HepG2 (cell line): ENCODE data around the gene AKAP7. TPM values are rescaled to one million over a fixed set of nuclear protein-coding genes. Genes with fewer than 3 reads are reported as not detected.

Source experiments
- ATAC-seq: fragments of 200-7000 bp; cut with Tn5 transposase; 3 replicates; pipeline ENCODE4 v1.9.1; 2020; ENCODE audit warnings: mild to moderate bottlenecking, moderate library complexity
- BruUV-seq: library from RNA; stranded (reverse); fragments of 400-500 nt; replicated peaks from 2 replicates; lab custom pipeline; 2021; lab: Mats Ljungman, UMichigan
- CTCF ChIA-PET: fragments of 300-600 bp; formaldehyde crosslinking; extraction: SDS; loops from one replicate; lab custom pipeline; 2021; ENCODE audit warnings: low total read pairs, inconsistent platforms, low intra/inter-chr PET ratio; lab: Yijun Ruan, JAX
- POLR2A ChIA-PET: fragments of 350-600 bp; sonication (Branson Sonifier 250); formaldehyde crosslinking; loops from one replicate; lab custom pipeline; 2020; ENCODE audit warnings: antibody characterized with exemption, inconsistent platforms; lab: Yijun Ruan, JAX
- DNase-seq: peaks from one replicate; pipeline ENCODE4 v3.0.0-alpha.2; 2015; ENCODE audit warnings: low spot score
- FAIRE-seq: peaks from 3 replicates; lab custom pipeline; 2011; peaks lifted over from hg19 to GRCh38; lab: Jason Lieb, UNC
- H2AFZ ChIP-seq: one replicate; pipeline ENCODE4 v1.6.1; 2011; ENCODE audit warnings: low read length, inconsistent platforms
- H3K27ac ChIP-seq: fragments of 300-600 bp; 3 replicates; pipeline ENCODE4 v1.8.0; 2011; ENCODE audit warnings: mixed run types, mild to moderate bottlenecking, mixed read lengths, low read length, inconsistent platforms; ENCODE audit not compliant: insufficient read depth; ENCODE audit errors: extremely low read length
- H3K27me3 ChIP-seq, 2 experiments: fragments of 200-600 bp in 1 of 2; 2 replicates in 1 of 2; 3 replicates in 1 of 2; pipeline versions ENCODE4 v1.6.0 to v1.8.0; 2011; ENCODE audit warnings: low read length in 2 of 2, mild to moderate bottlenecking in 2 of 2, moderate library complexity in 2 of 2, inconsistent platforms in 1 of 2; ENCODE audit not compliant: insufficient read depth in 2 of 2, control insufficient read depth in 1 of 2
- H3K36me3 ChIP-seq, 2 experiments: fragments of 200-600 bp in 1 of 2; replicated peaks in 1 of 2; 2 replicates in 1 of 2; 3 replicates in 1 of 2; pipeline versions ENCODE4 v1.5.1 to v1.8.0; 2011; ENCODE audit warnings: low read length in 2 of 2, inconsistent platforms in 1 of 2; ENCODE audit not compliant: insufficient read depth in 2 of 2, control insufficient read depth in 1 of 2
- H3K4me1 ChIP-seq: 2 replicates; pipeline ENCODE4 v1.5.1; 2012; ENCODE audit warnings: low read length, inconsistent platforms; ENCODE audit not compliant: insufficient read depth
- H3K4me2 ChIP-seq: 2 replicates; pipeline ENCODE4 v1.6.0; 2011; ENCODE audit warnings: low read depth, low read length, inconsistent platforms
- H3K4me3 ChIP-seq, 3 experiments: fragments of 200-600 bp in 1 of 3; sonication (generic), shearing (Covaris generic) in 1 of 3; replicated peaks in 1 of 3; 2 replicates each; pipeline ENCODE4 v1.5.1; 2011 to 2016; ENCODE audit warnings: low read length in 3 of 3, inconsistent platforms in 2 of 3, low read depth in 2 of 3, mild to moderate bottlenecking in 2 of 3, control low read depth in 1 of 3, mixed read lengths in 1 of 3; ENCODE audit not compliant: insufficient read depth in 1 of 3
- H3K79me2 ChIP-seq: one replicate; pipeline ENCODE4 v1.6.1; 2011; ENCODE audit warnings: low read length, inconsistent platforms; ENCODE audit not compliant: insufficient read depth
- H3K9ac ChIP-seq: 2 replicates; pipeline ENCODE4 v1.6.0; 2011; ENCODE audit warnings: mild to moderate bottlenecking, low read depth, low read length, inconsistent platforms; ENCODE audit not compliant: insufficient read depth
- H3K9me3 ChIP-seq: 2 replicates; pipeline ENCODE4 v1.5.1; 2012; ENCODE audit warnings: mild to moderate bottlenecking, low read length
- H4K20me1 ChIP-seq: 2 replicates; pipeline ENCODE4 v1.6.0; 2011; ENCODE audit warnings: inconsistent platforms, mild to moderate bottlenecking, low read length, moderate library complexity; ENCODE audit not compliant: insufficient read depth
- ASH2L ChIP-seq: fragments of 300-600, 200-600 bp; sonication (generic); IDR thresholded peaks from 2 replicates; pipeline ENCODE4 v1.7.0; 2017; ENCODE audit warnings: low read depth, mild to moderate bottlenecking, moderate library complexity, mixed read lengths, low read length; ENCODE audit not compliant: insufficient read length
- ATF7-NPFF ChIP-seq: sonication (generic); formaldehyde crosslinking; IDR thresholded peaks from 2 replicates; pipeline ENCODE4 v1.8.1; 2023; ENCODE audit warnings: mild to moderate bottlenecking, low read depth, missing genetic modification reagents, moderate library complexity
- CBX1 ChIP-seq: IDR thresholded peaks from one replicate; pipeline ENCODE4 v1.6.1; 2016; ENCODE audit warnings: antibody characterized with exemption, low read depth
- CBX2 ChIP-seq, 2 experiments: fragments of 200-600 bp in 1 of 2; sonication (generic); formaldehyde crosslinking in 1 of 2; IDR thresholded peaks; 2 replicates each; pipeline versions ENCODE4 v1.7.0 to v1.8.1; 2018 to 2022; ENCODE audit warnings: low read depth in 2 of 2, low read length in 1 of 2, mild to moderate bottlenecking in 1 of 2, missing genetic modification reagents in 1 of 2
- CEBPB ChIP-seq: IDR thresholded peaks from 2 replicates; pipeline ENCODE4 v1.6.1; 2011; ENCODE audit warnings: low read depth, low read length, improper control_type of control experiment, borderline replicate concordance
- GTF3A ChIP-seq: sonication (generic); formaldehyde crosslinking; conservative IDR thresholded peaks from 2 replicates; pipeline ENCODE4 v1.4.0; 2020; ENCODE audit warnings: mild to moderate bottlenecking, missing genetic modification reagents
- KLF6 ChIP-seq: IDR thresholded peaks from 2 replicates; pipeline ENCODE4 v1.8.0; 2016; ENCODE audit warnings: missing biosample characterization, missing genetic modification reagents
- MYC ChIP-seq: sonication (generic); formaldehyde crosslinking; IDR thresholded peaks from 2 replicates; pipeline ENCODE4 v1.9.0; 2021; ENCODE audit warnings: missing genetic modification reagents, borderline replicate concordance
- SALL1 ChIP-seq: sonication (generic); formaldehyde crosslinking; IDR thresholded peaks from 2 replicates; pipeline ENCODE4 v1.8.0; 2022; ENCODE audit warnings: mild to moderate bottlenecking, missing genetic modification reagents
- TCF12 ChIP-seq, 2 experiments: fragments of 450-650 bp in 1 of 2; sonication (generic) in 1 of 2; formaldehyde crosslinking in 1 of 2; IDR thresholded peaks; 2 replicates each; pipeline versions ENCODE4 v1.6.1 to v1.8.0; 2017 to 2022; ENCODE audit warnings: antibody characterized with exemption in 1 of 2, mild to moderate bottlenecking in 1 of 2, missing genetic modification reagents in 1 of 2, moderate library complexity in 1 of 2
- ZMYM4 ChIP-seq: sonication (generic); formaldehyde crosslinking; IDR thresholded peaks from 2 replicates; pipeline ENCODE4 v1.8.1; 2023; ENCODE audit warnings: mild to moderate bottlenecking, missing genetic modification reagents
- ZNF274 ChIP-seq: sonication (generic); formaldehyde crosslinking; IDR thresholded peaks from 2 replicates; pipeline ENCODE4 v1.5.1; 2020; ENCODE audit warnings: mild to moderate bottlenecking, missing genetic modification reagents
- ZNF543 ChIP-seq: sonication (generic); formaldehyde crosslinking; IDR thresholded peaks from 2 replicates; pipeline ENCODE4 v1.4.0; 2020; ENCODE audit warnings: mild to moderate bottlenecking, missing genetic modification reagents
- WGBS: methylation state at CpG from one replicate; pipeline ENCODE4 v1.1.6; 2017; ENCODE audit warnings: low lambda C conversion rate; 5-methylcytosine and 5-hydroxymethylcytosine counted together
- in situ Hi-C: cut with HindIII; loops from 2 replicates; pipeline ENCODE4 v1.10.0; 2017; ENCODE audit warnings: low pct_unique_long_range_greater_than_20kb; ENCODE audit not compliant: extremely low pct_ligation_motif_present
- intact Hi-C: fragments of 100-400 bp; cut with micrococcal nuclease; formaldehyde crosslinking; loops from one replicate; pipeline ENCODE4 v1.10.0; 2022; ENCODE audit not compliant: unreplicated experiment
- polyA plus RNA-seq, 8 experiments: library from polyadenylated mRNA; depleted of rRNA in 3 of 8; stranded (reverse) in 7 of 8; unstranded in 1 of 8; fragments of >200 nt; fragmentation: Illumina TruSeq in 4 of 8; extraction: Trizol in 4 of 8; gene quantifications; 2 replicates each; pipeline versions ENCODE4 v1.2.1 to v1.2.3, GENCODE V29; 2011 to 2016; ENCODE audit warnings: low read depth in 4 of 8, missing spikeins in 1 of 8, mixed read lengths in 1 of 8; ENCODE audit not compliant: insufficient read depth in 1 of 8
- total RNA-seq, 5 experiments: library from RNA; depleted of rRNA; stranded (reverse); fragments of >200 nt; fragmentation: Illumina TruSeq; extraction: Trizol; gene quantifications; 2 replicates each; pipeline ENCODE4 v1.2.3, GENCODE V29; 2016; ENCODE audit warnings: low read depth in 1 of 5
- TF ChIP-seq, protein P1 (sequence below): sonication (generic); formaldehyde crosslinking; IDR thresholded peaks from 2 replicates; pipeline ENCODE4 v1.5.0; 2020; ENCODE audit warnings: mild to moderate bottlenecking, missing genetic modification reagents, moderate library complexity
- TF ChIP-seq, protein P2 (sequence below): sonication (generic); formaldehyde crosslinking; IDR thresholded peaks from 2 replicates; pipeline ENCODE4 v1.4.0; 2020; ENCODE audit warnings: missing genetic modification reagents
- TF ChIP-seq, protein P3 (sequence below): sonication (generic); formaldehyde crosslinking; conservative IDR thresholded peaks from 2 replicates; pipeline ENCODE4 v1.4.0; 2020; ENCODE audit warnings: missing genetic modification reagents

AKAP7 gene
- total and polyA plus RNA-seq, 2 of the 13 experiments (the other 11 are each of a cell fraction or from before 2014, with no cell fraction given), result 3.6 to 11.7 TPM

DNA sequence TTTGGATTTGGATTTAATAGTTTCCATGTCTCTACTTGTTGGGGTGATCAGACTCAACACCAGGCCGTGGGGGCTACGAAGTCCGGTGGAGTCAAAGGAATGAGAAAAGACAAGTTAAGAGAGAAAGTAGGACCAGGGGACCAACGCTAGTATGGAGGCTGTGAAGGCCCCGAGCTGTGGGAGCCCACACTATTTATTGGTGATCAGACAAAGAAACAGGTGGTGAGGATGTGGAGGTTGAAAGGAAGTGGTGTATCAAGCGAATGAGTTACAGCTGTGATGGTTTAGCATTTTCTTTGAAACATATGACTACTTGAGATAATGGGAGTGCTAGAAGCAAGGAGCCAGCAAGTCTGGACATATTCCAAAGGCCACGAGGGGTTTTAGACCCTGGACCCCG is 62.4 kb downstream of the AKAP7 start (continued):
- TF ChIP-seq CBX2 (IDR thresholded peaks at IDR 0.05; ENCODE audit: low read depth, low read length) (no peak), CBX2 (CRISPR knock-in tag; IDR thresholded peaks at IDR 0.05; ENCODE audit: low read depth) (no peak), KLF6 (CRISPR knock-in tag) (no peak)
- TF ChIP-seq, all 625 proteins: peak for 0

DNA sequence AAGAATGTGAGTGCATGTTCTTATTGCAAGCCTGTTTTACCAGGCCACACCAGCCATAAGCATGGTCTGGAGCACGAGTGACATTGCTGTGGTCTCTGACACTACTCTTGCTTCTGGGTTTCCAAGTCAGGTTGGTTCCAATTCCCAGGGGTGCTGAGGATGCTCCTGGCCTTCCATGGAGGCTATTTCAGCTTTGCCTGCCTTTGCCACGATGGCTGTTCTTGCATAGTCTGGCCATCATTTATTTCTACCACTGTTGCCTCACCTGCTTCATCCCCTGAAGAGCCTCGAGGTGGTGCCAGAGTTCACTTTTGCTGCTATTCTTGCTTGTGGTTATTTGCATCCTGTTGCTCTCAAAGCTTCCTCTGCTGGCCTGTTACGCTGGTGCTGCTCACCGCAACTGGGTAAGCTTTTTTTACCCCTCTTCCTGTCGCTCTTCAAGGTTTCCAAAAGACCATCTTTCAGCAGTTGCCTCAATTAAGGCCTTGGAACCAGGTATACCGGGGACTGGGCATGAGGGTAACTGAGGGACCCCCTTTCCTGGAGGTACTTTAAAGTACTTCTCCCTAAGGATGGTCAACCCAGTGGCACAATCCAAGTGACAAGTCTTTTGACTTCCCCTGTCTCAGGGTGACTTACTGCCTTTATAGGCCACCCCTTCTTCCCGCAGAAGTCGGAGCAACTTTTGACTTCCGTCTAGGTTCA is 64.5 kb downstream of the AKAP7 start:
- ATAC-seq (peak; percentile 99), FAIRE-seq (no peak), DNase-seq (peak; percentile 63)
- Histone ChIP-seq H2AFZ (no peak overlapping the region), H3K4me1 (no peaks in the 10 kb centered on the region), H3K4me2 (no peak overlapping the region), H3K9ac (no peak overlapping the region), H3K27me3 (no peaks in the 10 kb centered on the region), H4K20me1 (no peaks in the 10 kb centered on the region), H3K27ac (no peak overlapping the region), H3K4me3 (no peak overlapping the region), H3K9me3 (no peaks in the 10 kb centered on the region), H3K36me3 (peaks cover 0 to 6% of the 10 kb centered on the region in 2 experiments; a peak in 1 of 5 replicates), H3K79me2 (no peaks in the 10 kb centered on the region)
- BruUV-seq, result no TSS peak
- ChIA-PET POLR2A (no interaction called here), CTCF (interaction anchor here (2.3 kb wide), 1 partner anchor 334 kb away, joined by 13 read pairs; no protein-coding TSS in a partner anchor)
- in situ Hi-C loops, result no loop called here
- 77% methylated on average over 10 of the region's 10 CpGs for WGBS
- intact Hi-C loops, result loop anchor here (1.0 to 10.0 kb wide), 3 partner anchors 315 to 335 kb away; no protein-coding TSS in a partner anchor
- TF ChIP-seq CBX1 (no peak), ZNF543 (CRISPR knock-in tag) (no peak), ATF7-NPFF (CRISPR knock-in tag) (0 out of 2 replicates have a peak, but pooled peaks have one; percentile 31), ZNF274 (CRISPR knock-in tag) (no peak), SALL1 (CRISPR knock-in tag) (peak; percentile 33; the same call in 1 of the 2 replicates), MYC (CRISPR knock-in tag) (no peak), TCF12 (IDR thresholded peaks at IDR 0.05) (no peak), TCF12 (CRISPR knock-in tag; IDR thresholded peaks at IDR 0.05) (no peak), ASH2L (no peak), GTF3A (CRISPR knock-in tag) (no peak), CEBPB (peak; percentile 55; the same call in 1 of the 2 replicates), ZMYM4 (CRISPR knock-in tag) (0 out of 2 replicates have a peak, but pooled peaks have one; percentile 26)
- TF ChIP-seq, protein P1, sequence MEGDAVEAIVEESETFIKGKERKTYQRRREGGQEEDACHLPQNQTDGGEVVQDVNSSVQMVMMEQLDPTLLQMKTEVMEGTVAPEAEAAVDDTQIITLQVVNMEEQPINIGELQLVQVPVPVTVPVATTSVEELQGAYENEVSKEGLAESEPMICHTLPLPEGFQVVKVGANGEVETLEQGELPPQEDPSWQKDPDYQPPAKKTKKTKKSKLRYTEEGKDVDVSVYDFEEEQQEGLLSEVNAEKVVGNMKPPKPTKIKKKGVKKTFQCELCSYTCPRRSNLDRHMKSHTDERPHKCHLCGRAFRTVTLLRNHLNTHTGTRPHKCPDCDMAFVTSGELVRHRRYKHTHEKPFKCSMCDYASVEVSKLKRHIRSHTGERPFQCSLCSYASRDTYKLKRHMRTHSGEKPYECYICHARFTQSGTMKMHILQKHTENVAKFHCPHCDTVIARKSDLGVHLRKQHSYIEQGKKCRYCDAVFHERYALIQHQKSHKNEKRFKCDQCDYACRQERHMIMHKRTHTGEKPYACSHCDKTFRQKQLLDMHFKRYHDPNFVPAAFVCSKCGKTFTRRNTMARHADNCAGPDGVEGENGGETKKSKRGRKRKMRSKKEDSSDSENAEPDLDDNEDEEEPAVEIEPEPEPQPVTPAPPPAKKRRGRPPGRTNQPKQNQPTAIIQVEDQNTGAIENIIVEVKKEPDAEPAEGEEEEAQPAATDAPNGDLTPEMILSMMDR, result peak; percentile 84
- TF ChIP-seq, protein P2, sequence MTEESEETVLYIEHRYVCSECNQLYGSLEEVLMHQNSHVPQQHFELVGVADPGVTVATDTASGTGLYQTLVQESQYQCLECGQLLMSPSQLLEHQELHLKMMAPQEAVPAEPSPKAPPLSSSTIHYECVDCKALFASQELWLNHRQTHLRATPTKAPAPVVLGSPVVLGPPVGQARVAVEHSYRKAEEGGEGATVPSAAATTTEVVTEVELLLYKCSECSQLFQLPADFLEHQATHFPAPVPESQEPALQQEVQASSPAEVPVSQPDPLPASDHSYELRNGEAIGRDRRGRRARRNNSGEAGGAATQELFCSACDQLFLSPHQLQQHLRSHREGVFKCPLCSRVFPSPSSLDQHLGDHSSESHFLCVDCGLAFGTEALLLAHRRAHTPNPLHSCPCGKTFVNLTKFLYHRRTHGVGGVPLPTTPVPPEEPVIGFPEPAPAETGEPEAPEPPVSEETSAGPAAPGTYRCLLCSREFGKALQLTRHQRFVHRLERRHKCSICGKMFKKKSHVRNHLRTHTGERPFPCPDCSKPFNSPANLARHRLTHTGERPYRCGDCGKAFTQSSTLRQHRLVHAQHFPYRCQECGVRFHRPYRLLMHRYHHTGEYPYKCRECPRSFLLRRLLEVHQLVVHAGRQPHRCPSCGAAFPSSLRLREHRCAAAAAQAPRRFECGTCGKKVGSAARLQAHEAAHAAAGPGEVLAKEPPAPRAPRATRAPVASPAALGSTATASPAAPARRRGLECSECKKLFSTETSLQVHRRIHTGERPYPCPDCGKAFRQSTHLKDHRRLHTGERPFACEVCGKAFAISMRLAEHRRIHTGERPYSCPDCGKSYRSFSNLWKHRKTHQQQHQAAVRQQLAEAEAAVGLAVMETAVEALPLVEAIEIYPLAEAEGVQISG, result 0 out of 2 replicates have a peak, but pooled peaks have one; percentile 22
- TF ChIP-seq, protein P3, sequence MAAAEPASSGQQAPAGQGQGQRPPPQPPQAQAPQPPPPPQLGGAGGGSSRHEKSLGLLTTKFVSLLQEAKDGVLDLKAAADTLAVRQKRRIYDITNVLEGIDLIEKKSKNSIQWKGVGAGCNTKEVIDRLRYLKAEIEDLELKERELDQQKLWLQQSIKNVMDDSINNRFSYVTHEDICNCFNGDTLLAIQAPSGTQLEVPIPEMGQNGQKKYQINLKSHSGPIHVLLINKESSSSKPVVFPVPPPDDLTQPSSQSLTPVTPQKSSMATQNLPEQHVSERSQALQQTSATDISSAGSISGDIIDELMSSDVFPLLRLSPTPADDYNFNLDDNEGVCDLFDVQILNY (CRISPR knock-in tag), result no peak
